ENCODE results near the gene GNAI3. TPM values are rescaled to one million over a fixed set of nuclear protein-coding genes. Genes with fewer than 3 reads are reported as not detected.

Gene GNAI3
- total and polyA plus RNA-seq, 2 donors (not counting 3 experiments of a cell fraction or from before 2014, with no cell fraction given), result 5.0 to 14.0 TPM

DNA sequence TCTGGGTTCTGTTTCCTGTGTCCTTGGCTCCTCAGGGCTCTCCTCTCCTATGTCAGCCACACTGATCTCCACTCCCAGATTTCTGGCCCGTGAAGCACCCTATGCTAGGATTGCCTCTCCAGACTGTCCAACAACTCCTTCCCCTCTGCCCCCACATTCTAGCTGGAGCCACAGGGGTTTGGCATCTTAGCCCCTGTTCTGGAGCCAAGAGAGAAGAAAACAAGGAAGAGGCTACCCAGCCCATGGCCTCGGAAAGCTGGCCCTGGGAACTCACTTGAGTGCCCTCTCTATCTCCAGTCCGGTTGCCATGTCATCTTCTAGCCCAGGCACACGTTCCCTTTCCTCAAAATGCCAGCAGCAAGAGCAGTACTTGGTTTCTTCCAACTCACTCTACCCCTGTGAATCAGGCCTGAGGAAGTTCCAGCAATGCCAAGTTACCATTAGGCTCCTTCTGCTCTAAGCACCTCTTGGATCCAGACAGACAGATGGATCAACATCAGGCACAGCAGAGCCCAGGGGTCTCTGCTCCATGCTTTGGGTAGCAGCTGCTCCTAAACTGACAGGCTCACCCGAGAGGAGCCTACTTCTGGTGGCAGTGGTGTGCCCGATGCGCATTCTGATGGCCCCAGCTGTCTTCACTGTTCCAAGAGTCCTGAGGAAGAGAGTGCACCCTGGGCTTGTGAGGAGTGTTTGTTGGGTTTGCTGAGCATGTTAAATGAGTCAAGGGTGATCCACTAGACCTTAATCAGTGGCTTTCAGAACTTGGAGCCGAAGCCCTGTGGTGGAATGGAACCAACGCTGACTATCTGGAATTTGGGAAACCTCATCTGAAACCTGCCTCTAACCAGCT, 20.3 kb upstream of the GNAI3 start:
- ChIA-PET POLR2A (no interaction called here), CTCF (interaction anchor here (18.7 kb wide), 1 partner anchor 29 kb away, joined by 955 read pairs; the partner anchor contains the start of genes AMIGO1 and CYB561D1)
- dilution Hi-C loops (cut with MboI; ENCODE audit: extremely low pct_ligation_motif_present, low sequenced_read_pairs), result no loop called here
- BruUV-seq (replicated peaks), result no TSS peak
- H3K79me2 ChIP-seq (ENCODE audit: control insufficient read depth, insufficient read depth, low read length), result no peaks in the 10 kb centered on the region
- intact Hi-C loops (cut with micrococcal nuclease), result no loop called here
- peaks cover 4% of the 10 kb centered on the region for H3K4me1 ChIP-seq (ENCODE audit: control insufficient read depth, extremely low read depth, insufficient read depth, low read length)
- no peak for DNase-seq (ENCODE audit: low read depth, low spot score)
- no peak overlapping the region for H3K9ac ChIP-seq (replicated peaks; ENCODE audit: extremely low read depth, insufficient read depth, low read length)
- peaks cover 2 to 13% of the 10 kb centered on the region in 2 experiments for H3K27me3 ChIP-seq (ENCODE audit: control insufficient read depth in 2 of 2, insufficient read depth in 2 of 2, low read length in 2 of 2)
- no peak for TF ChIP-seq POLR2A (IDR thresholded peaks at IDR 0.05; ENCODE audit: low read depth, low read length)
- TF ChIP-seq MYC (IDR thresholded peaks at IDR 0.05; ENCODE audit: low read depth, low read length), result no peak
- no peak for TF ChIP-seq POLR2AphosphoS5 (IDR thresholded peaks at IDR 0.05; ENCODE audit: insufficient read depth, low read depth, low read length)
- no peak for TF ChIP-seq JUN (IDR thresholded peaks at IDR 0.05; ENCODE audit: borderline replicate concordance, insufficient read depth, insufficient read length, low read depth)
- no peak for TF ChIP-seq FOS (IDR thresholded peaks at IDR 0.05; ENCODE audit: borderline replicate concordance, insufficient read depth, low read length)
- no peak for TF ChIP-seq EZH2 (IDR thresholded peaks at IDR 0.05; ENCODE audit: borderline replicate concordance, low read depth, low read length, severe bottlenecking)
- TF ChIP-seq, protein P1, sequence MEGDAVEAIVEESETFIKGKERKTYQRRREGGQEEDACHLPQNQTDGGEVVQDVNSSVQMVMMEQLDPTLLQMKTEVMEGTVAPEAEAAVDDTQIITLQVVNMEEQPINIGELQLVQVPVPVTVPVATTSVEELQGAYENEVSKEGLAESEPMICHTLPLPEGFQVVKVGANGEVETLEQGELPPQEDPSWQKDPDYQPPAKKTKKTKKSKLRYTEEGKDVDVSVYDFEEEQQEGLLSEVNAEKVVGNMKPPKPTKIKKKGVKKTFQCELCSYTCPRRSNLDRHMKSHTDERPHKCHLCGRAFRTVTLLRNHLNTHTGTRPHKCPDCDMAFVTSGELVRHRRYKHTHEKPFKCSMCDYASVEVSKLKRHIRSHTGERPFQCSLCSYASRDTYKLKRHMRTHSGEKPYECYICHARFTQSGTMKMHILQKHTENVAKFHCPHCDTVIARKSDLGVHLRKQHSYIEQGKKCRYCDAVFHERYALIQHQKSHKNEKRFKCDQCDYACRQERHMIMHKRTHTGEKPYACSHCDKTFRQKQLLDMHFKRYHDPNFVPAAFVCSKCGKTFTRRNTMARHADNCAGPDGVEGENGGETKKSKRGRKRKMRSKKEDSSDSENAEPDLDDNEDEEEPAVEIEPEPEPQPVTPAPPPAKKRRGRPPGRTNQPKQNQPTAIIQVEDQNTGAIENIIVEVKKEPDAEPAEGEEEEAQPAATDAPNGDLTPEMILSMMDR (IDR thresholded peaks at IDR 0.05; ENCODE audit: extremely low read depth in 1 of 2, insufficient read depth in 1 of 2, low read depth in 1 of 2, low read length in 2 of 2), result no peak
- H2AFZ ChIP-seq (ENCODE audit: low read depth, low read length), result no peak overlapping the region
- FAIRE-seq, result no peak
- H3K36me3 ChIP-seq (ENCODE audit: control insufficient read depth in 2 of 2, extremely low read depth in 1 of 2, insufficient read depth in 2 of 2, low read length in 2 of 2), result no peaks in the 10 kb centered on the region
- H3K4me2 ChIP-seq (ENCODE audit: insufficient read depth, low read length), result no peak overlapping the region
- no peaks in the 10 kb centered on the region for H3K9me1 ChIP-seq (replicated peaks; ENCODE audit: control insufficient read depth, extremely low read depth, insufficient read depth, low read length)
- H3K9me3 ChIP-seq (replicated peaks; ENCODE audit: control insufficient read depth, insufficient read depth, low read length), result no peaks in the 10 kb centered on the region
- H3K27ac ChIP-seq (ENCODE audit: insufficient read depth, low read depth, low read length), result no peak overlapping the region
- no peak overlapping the region for H3K4me3 ChIP-seq (replicated peaks in 1 of 3; ENCODE audit: insufficient read depth in 1 of 3, low read depth in 1 of 3, low read length in 3 of 3)
- no peaks in the 10 kb centered on the region for H4K20me1 ChIP-seq (replicated peaks; ENCODE audit: control insufficient read depth, extremely low read depth, insufficient read depth, low read length)

Data from endothelial cell of umbilical vein (primary cell).